B cell (primary cell): ENCODE measurements around the gene ADAMTS17.

ENCODE experiments used
- CTCF ChIP-seq: fragments of 200-600 bp; IDR thresholded peaks from one replicate; pipeline ENCODE4 v1.8.0; 2022; ENCODE audit warnings: antibody characterized with exemption, mild to moderate bottlenecking
- EZH2 ChIP-seq: IDR thresholded peaks from 2 replicates; pipeline ENCODE4 v1.6.1; 2012; ENCODE audit warnings: borderline replicate concordance, low read depth, mild to moderate bottlenecking, moderate library complexity, low read length; ENCODE audit not compliant: insufficient read depth, poor library complexity, severe bottlenecking

GRCh38 chr15:99985878-99986277 lies 355.9 kb downstream of the ADAMTS17 start:
- TF ChIP-seq EZH2, result no peak
- no peak for TF ChIP-seq CTCF
